NCI-H510A treated with DMSO at 0.1 percent for 48 hours (cell line): ENCODE results near the gene TEX19.
"Not testable (repeated sequence)": the region's sequence is repeated elsewhere in the genome, so short reads cannot be mapped to it uniquely, and the experiment has no call there.

Source experiments
- DNase-seq: peaks from one replicate; lab custom pipeline; 2025; lab: John Stamatoyannopoulos, UW

The TEX19 gene

DNA sequence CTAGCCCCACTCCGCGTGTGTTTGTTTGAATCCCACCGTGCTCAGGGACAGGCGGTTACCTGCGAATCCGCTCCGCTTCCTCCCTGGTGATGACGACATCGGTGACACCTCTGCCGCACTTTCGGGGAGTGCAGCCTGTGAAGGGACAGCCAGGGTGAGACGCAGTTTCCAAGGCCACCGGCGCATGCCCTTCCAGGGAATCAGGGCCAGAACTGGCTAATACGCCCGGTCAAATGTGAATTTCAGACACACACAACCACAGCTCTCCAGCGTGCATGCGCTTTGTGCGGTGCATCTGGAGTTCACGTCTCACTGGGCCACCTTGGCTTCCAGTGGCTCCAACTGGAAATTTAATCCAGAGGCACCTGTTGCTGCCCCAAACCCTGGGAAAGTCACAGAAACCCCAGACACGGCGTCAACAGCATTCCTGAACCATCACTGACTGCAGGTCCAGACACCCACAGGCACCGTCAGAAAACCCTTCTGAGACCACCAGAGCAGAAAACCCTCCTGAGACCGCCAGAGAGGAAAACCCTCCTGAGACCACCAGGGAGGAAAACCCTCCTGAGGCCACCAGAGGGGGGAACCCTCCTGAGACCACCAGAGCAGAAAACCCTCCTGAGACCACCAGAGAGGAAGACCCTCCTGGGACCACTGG is 52.5 kb downstream of the TEX19 start:
- no peak for DNase-seq

DNA sequence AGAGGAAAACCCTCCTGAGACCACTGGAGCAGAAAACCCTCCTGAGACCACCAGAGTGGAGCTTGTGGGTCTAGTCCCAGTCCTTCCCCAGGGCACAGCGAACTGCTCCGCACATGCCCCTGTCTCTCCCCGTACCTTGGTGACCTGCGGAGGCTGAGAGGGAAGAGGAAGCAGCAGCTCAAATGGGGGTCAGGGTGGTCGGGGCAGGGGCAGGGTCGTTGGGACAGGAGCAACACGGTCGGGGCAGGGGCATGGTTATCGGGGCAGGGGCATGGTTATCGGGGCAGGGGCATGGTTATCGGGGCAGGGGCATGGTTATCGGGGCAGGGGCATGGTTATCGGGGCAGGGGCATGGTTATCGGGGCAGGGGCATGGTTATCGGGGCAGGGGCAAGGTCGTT is 53.0 kb downstream of the TEX19 start:
- DNase-seq = not testable (repeated sequence)

DNA sequence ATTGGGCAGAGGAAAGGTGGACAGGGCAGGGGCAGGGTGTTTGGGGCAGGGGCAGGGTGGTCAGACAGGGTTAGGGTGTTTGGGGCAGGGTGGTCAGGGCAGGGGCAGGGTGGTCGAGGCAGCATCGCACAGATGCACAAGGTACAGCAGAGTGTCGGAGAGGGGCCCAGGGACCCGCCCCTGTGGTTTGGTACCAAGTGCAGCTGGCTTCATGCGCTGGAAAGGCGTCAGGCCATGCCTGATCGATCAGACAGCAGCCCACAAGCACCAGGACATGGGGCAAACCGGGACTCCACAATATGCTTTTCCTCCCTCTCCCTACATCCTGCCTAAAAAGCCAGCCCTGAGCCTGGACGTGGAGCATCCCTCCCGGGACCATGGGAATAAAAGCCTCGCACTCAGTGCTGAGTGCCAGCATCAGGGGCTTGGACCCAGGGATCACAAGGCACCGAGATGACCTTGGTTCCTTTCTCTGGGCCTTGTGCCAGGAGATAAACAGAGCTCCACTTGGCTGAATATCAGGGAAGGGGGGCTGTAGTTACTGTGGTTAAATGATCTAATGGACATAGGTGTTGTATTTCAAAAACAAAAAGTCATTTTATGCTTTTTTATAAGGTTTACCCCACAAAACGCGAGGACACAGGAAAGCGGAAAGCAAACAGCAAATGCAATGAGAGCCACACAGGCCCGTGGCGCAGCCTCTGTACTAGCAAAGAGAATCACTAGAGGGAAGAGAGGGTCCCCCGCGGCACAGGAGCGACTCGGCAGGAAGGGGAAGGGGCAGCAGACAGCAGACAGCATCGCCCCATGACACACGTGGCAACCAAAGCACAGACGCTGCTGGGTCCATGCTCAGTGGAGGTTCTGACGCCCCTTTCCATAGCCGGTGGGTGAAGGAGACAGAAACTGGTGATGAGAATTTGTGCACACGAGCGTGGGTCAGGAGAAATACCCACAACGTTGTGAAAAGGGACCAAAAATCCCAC is 53.8 kb downstream of the TEX19 start:
- peak; percentile 34 for DNase-seq
